Activated naive CD4-positive, alpha-beta T cell treated with anti-CD3 and anti-CD28 coated beads, Interleukin-2, amount 50 U/mL, for 16 hours (primary cell): ENCODE data around the gene SLC18A2.

Experiments used
- DNase-seq: peaks from one replicate; pipeline ENCODE4 v3.0.0-alpha.2; 2020

The SLC18A2 gene

DNA sequence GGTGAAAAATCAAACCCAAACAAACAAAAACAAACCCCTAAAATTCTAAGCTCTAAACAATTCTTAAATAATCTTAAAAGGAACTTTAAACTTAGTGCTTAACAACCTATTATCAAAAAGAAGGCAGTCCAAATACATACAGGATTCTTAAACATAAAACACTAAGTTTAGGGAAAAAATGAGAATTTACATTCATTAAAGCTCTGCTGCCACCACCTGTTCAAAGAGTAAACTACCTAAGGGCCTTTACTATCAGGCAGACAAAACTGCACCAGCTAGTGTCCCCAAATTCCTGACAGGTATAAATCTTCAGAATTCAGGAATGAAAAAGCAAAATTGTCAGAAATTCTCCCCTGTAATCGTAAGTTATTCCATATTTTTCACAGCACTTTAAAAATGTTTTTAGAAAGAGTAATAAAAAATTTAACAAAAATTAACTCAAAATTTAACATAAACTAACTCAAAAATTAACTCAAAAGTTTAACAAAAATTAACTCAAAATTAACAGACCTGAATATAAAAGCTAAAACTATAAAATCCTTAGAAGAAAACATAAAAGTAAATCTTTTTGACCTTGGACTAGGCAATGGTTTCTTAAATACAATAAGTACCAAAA lies 79.2 kb downstream of the SLC18A2 start:
- DNase-seq, result no peak

DNA sequence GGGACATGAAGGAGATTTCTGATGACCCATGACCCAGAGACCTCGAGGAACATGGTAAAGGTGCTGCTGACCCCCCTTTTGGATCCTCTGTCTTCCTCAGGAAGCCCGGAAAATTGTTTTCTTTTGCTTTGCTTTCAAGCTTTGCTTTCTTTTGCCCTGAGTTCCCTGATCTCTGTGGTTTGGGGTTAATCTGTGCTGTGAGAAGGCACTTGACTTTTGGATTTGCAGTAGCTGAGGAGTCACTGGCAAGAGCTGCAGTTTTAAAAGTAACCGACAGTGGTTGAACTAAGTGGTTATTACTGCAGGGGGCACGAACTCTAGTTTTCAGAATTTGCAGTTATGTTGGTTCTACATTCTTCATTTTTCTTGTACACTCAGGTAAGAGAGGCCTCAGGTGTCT lies 81.3 kb downstream of the SLC18A2 start:
- no peak for DNase-seq

DNA sequence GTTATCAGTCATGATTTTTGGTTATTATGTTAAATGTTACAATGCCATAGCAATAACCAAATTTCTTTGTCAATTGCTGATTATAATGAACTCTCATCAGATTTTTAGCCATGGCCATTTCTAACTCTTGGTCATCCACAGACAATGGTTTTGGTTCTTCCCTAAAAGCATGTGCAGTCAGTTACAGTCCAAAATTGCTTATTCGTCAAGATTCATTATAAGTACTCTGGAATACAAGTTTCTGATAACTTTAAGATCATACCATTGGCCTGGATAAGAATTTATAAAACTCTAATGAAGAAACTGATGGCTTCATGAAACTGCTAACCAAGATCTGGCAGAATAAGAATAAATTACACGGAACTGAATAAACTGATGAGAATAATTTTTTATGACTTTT lies 83.5 kb downstream of the SLC18A2 start:
- no peak for DNase-seq

DNA sequence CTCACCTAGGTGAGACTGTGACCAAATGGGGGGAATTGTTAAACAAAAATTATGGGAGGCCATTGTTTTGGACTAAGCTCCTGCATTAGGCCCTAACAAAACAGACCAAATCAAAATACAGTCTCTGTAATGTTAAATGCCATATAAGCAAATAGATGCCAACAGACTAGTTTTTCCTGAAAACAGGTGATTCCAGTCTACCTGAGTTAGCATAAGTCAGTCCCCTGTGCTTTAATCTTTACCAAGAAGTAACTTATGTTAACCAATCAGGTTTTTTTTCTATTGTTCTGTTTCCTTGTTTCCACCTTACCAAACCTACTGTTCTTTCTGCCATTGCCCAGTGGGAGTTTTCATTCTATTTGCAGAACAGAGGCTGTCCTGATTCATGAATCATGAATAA lies 86.3 kb downstream of the SLC18A2 start:
- DNase-seq, result no peak
